NCI-H2196 (cell line): Measurements from ENCODE around the gene HAL.
A peak's percentile ranks its signal among the peaks of the same experiment; 100 is the strongest.

Source experiments
- DNase-seq: peaks from one replicate; lab custom pipeline; 2025; ENCODE audit not compliant: unreplicated experiment; lab: John Stamatoyannopoulos, UW

The HAL gene

DNA sequence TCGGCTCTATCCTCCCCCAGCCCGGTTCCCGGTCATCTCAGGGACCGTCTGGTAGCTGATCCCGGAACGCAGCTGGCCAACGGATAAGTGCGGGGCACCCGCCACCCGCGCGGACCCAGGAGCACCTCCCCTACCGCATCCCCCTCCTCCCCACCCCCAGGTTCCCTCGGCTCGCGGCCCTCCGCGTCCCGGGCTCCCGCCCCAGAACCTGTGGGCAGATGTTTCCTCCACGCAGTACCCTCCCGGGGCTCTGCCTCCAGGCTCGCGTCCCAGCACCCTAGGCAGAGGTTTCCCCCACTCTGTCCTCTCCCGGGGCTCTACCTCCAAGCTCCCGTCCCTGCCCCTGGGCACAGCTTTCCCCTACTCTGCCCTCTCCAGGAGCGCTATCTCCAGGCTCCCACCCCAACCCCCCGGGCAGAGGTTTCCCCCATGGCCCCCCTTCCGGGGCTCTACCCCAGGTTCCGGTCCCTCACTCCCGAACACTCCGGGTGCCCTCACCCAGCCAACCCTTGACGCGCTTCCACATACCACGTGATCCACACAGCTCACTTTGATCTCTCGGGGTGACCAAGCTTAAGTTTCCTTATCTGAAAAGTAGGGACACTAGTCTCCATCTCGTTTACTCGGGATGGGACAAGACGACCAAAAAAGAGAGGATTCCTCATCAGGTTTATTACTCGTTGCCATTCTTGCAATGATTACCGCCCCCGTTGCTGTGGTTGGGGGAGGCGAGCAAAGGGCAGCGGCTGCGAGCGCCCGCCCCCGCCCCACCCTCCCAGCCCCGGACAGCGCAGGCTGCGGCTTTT, 53.4 kb downstream of the HAL start, which contains the start of gene CCDC38:
Gene CCDC38, minus strand, starts transcription at position 91 of the 806 bp plus-strand sequence. CDS start 6,105 bp downstream, outside the sequence.
- DNase-seq: peak; percentile 87

DNA sequence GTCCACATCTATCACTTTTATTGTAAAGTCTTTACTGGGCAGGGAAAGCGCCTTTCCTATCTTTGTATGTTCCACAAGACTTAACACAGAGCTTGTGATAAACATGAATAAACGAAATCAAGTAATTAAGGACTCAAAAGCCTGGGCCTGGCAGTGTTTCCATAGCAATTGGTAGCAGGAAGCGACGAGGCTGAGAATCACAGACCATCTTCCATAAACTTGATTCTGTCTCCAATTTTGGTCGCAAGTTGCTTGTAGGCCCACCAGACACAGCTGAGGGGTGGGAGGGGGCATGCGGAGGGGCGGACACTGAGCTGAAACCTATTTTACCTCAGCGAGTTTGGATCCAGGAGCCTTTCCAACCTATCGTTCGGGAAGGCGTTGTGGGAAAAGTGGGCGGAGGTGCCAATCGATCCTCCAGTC, 54.0 kb downstream of the HAL start:
- peak; percentile 55 for DNase-seq

DNA sequence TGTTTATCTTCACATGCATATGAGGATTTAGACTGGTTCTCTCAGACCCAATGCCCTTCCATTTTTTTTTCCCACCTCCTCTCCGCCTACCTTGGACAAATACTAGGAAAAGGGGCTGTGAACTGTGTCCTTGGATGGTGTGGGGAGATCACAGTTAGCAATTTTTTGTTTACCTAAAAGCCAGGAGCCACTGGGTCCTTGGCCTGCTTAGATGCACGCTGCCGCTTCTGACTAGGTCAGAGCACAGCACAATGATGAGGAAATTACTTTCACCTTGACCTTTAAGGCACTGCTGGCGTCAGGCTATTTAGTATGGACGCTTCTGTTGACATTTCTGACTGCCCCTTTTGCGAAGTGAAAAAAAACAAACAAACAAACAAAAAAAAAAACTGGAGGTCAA, 55.6 kb downstream of the HAL start:
- no peak for DNase-seq
